K562 (cell line): ENCODE results near the gene MYH11. TPM values are rescaled to one million over a fixed set of nuclear protein-coding genes. Genes with fewer than 3 reads are reported as not detected.
"Not testable (repeated sequence)": the region's sequence is repeated elsewhere in the genome, so short reads cannot be mapped to it uniquely, and the experiment has no call there.

ENCODE experiments used
- ATAC-seq: fragments of 200-7000 bp; cut with Tn5 transposase; 3 replicates; pipeline ENCODE4 v1.9.1; 2020; ENCODE audit warnings: moderate library complexity
- BruUV-seq: library from RNA; stranded (reverse); fragments of 400-500 nt; replicated peaks from 2 replicates; lab custom pipeline; 2021; lab: Mats Ljungman, UMichigan
- CTCF ChIA-PET: fragments of 300-600 bp; formaldehyde crosslinking; extraction: SDS; loops from one replicate; lab custom pipeline; 2021; ENCODE audit warnings: low intra/inter-chr PET ratio; lab: Yijun Ruan, JAX
- POLR2A ChIA-PET: fragments of 300-600, 350-650 bp; sonication (Branson Sonifier 250); formaldehyde crosslinking; extraction: SDS; loops from one replicate; lab custom pipeline; 2021; ENCODE audit warnings: antibody characterized with exemption, inconsistent platforms; lab: Yijun Ruan, JAX
- DNase-seq, 4 experiments: peaks; one replicate each; pipeline versions ENCODE4 v3.0.0 to v3.0.0-alpha.2; 2011 to 2018; ENCODE audit warnings: low spot score in 3 of 4, mixed read lengths in 3 of 4; ENCODE audit errors: extremely low read depth in 1 of 4
- FAIRE-seq: peaks from 2 replicates; lab custom pipeline; 2011; peaks lifted over from hg19 to GRCh38; lab: Jason Lieb, UNC
- H2AFZ ChIP-seq: 2 replicates; pipeline ENCODE4 v1.6.0; 2011; ENCODE audit warnings: low read depth, low read length, control low read depth, inconsistent platforms
- H3K27ac ChIP-seq: fragments of 200-600 bp; 3 replicates; pipeline ENCODE4 v1.8.0; 2011; ENCODE audit warnings: low read depth, mild to moderate bottlenecking, control low read depth, inconsistent platforms, low read length, moderate library complexity, mixed read lengths; ENCODE audit errors: extremely low read depth
- H3K27me3 ChIP-seq, 2 experiments: fragments of 300-600 bp in 1 of 2; 2 replicates in 1 of 2; 3 replicates in 1 of 2; pipeline versions ENCODE4 v1.6.0 to v1.8.0; 2011; ENCODE audit warnings: inconsistent platforms in 2 of 2, low read length in 2 of 2, mild to moderate bottlenecking in 1 of 2, mixed read lengths in 1 of 2, moderate library complexity in 1 of 2; ENCODE audit not compliant: control insufficient read depth in 2 of 2, insufficient read depth in 2 of 2
- H3K36me3 ChIP-seq: fragments of 300-600 bp; 3 replicates; pipeline ENCODE4 v1.8.0; 2011; ENCODE audit warnings: mild to moderate bottlenecking, low read length, inconsistent platforms; ENCODE audit not compliant: control insufficient read depth, insufficient read depth
- H3K4me1 ChIP-seq, 2 experiments: fragments of 200-600 bp in 1 of 2; replicated peaks in 1 of 2; 2 replicates in 1 of 2; 3 replicates in 1 of 2; pipeline versions ENCODE4 v1.5.1 to v1.8.0; 2011; ENCODE audit warnings: inconsistent platforms in 2 of 2, low read length in 2 of 2, mild to moderate bottlenecking in 1 of 2, mixed read lengths in 1 of 2, moderate library complexity in 1 of 2; ENCODE audit not compliant: control insufficient read depth in 2 of 2, insufficient read depth in 2 of 2
- H3K4me2 ChIP-seq: 2 replicates; pipeline ENCODE4 v1.6.1; 2011; ENCODE audit warnings: low read length, control low read depth, inconsistent platforms, mixed read lengths; ENCODE audit not compliant: insufficient read depth
- H3K4me3 ChIP-seq: fragments of 200-600 bp; sonication (generic), shearing (Covaris generic); 2 replicates; pipeline ENCODE4 v1.5.1; 2016; ENCODE audit warnings: control low read depth, inconsistent platforms
- H3K79me2 ChIP-seq: fragments of 200-600 bp; 3 replicates; pipeline ENCODE4 v1.8.0; 2011; ENCODE audit warnings: low read length, inconsistent platforms; ENCODE audit not compliant: control insufficient read depth, insufficient read depth
- H3K9ac ChIP-seq, 2 experiments: 2 replicates each; pipeline versions ENCODE4 v1.6.0 to v1.6.1; 2011; ENCODE audit warnings: low read depth in 2 of 2, low read length in 2 of 2, control low read depth in 1 of 2, inconsistent platforms in 1 of 2, mild to moderate bottlenecking in 1 of 2, mixed read lengths in 1 of 2; ENCODE audit not compliant: insufficient read depth in 1 of 2
- H3K9me1 ChIP-seq: one replicate; pipeline ENCODE4 v1.6.0; 2011; ENCODE audit warnings: inconsistent platforms, mild to moderate bottlenecking, low read length, moderate library complexity; ENCODE audit not compliant: control insufficient read depth, insufficient read depth
- H3K9me3 ChIP-seq: replicated peaks from 2 replicates; pipeline ENCODE4 v1.5.1; 2011; ENCODE audit warnings: low read depth, low read length, inconsistent platforms; ENCODE audit not compliant: control insufficient read depth, insufficient read depth
- H4K20me1 ChIP-seq: replicated peaks from 2 replicates; pipeline ENCODE4 v1.6.1; 2011; ENCODE audit warnings: low read length, inconsistent platforms, mixed read lengths; ENCODE audit not compliant: control insufficient read depth, insufficient read depth
- BCL6 ChIP-seq: fragments of 250-450 bp; sonication (Bioruptor Pico); IDR thresholded peaks from 2 replicates; pipeline ENCODE4 v1.4.0; 2020
- EGR1 ChIP-seq: fragments of 450-650 bp; conservative IDR thresholded peaks from 2 replicates; pipeline ENCODE4 v1.6.1; 2017; ENCODE audit warnings: mild to moderate bottlenecking
- EZH2 ChIP-seq: IDR thresholded peaks from 2 replicates; pipeline ENCODE4 v1.6.1; 2012; ENCODE audit warnings: low read depth, mild to moderate bottlenecking, inconsistent platforms, low read length, borderline replicate concordance
- HMBOX1 ChIP-seq: sonication (generic); IDR thresholded peaks from 2 replicates; pipeline ENCODE4 v1.6.1; 2016
- NFIC ChIP-seq: fragments of 450-650 bp; IDR thresholded peaks from 2 replicates; pipeline ENCODE4 v1.6.1; 2017; ENCODE audit warnings: mild to moderate bottlenecking, inconsistent platforms
- NUFIP1 ChIP-seq: fragments of 450-650 bp; IDR thresholded peaks from 2 replicates; pipeline ENCODE4 v1.6.1; 2018; ENCODE audit not compliant: partially characterized antibody
- TFE3 ChIP-seq: fragments of 450-650 bp; formaldehyde crosslinking; IDR thresholded peaks from 2 replicates; pipeline ENCODE4 v1.4.0; 2020; ENCODE audit warnings: mild to moderate bottlenecking, mixed read lengths
- ZNF263 ChIP-seq: sonication (generic); formaldehyde crosslinking; IDR thresholded peaks from 2 replicates; pipeline ENCODE4 v1.8.0; 2022; ENCODE audit warnings: mild to moderate bottlenecking, missing genetic modification reagents, borderline replicate concordance
- ZNF518B ChIP-seq: fragments of 250-450 bp; sonication (Bioruptor Pico); IDR thresholded peaks from 2 replicates; pipeline ENCODE4 v1.5.0; 2021; ENCODE audit warnings: mild to moderate bottlenecking, moderate library complexity
- ZNF644 ChIP-seq: fragments of 200-800 bp; sonication (Bioruptor generic); IDR thresholded peaks from 2 replicates; pipeline ENCODE4 v1.6.1; 2016; ENCODE audit warnings: low read depth, missing genetic modification characterization, missing compliant biosample characterization
- WGBS: fragments of 100-300 bp; shearing (Covaris generic); methylation state at CpG from one replicate; pipeline ENCODE4 v1.1.6; 2016; ENCODE audit warnings: low coverage, mixed read lengths; ENCODE audit not compliant: insufficient coverage; ENCODE audit errors: missing lambda C conversion rate; 5-methylcytosine and 5-hydroxymethylcytosine counted together
- in situ Hi-C: fragments of 300-500 bp; cut with MboI; formaldehyde crosslinking; loops from 4 replicates; pipeline ENCODE4 v1.15.0; 2018; ENCODE audit warnings: inconsistent platforms, mixed read lengths
- intact Hi-C: fragments of 100-400 bp; cut with micrococcal nuclease; formaldehyde crosslinking; loops from 2 replicates; pipeline ENCODE4 v1.14.2; 2022
- polyA plus RNA-seq, 8 experiments: library from polyadenylated mRNA; depleted of rRNA in 4 of 8; stranded (reverse) in 5 of 8; unstranded in 3 of 8; fragments of >200 nt; fragmentation: Nextera tagmentation in 2 of 8; fragmentation: Illumina TruSeq in 1 of 8; extraction: Ambion mirVana in 2 of 8; extraction: Trizol in 1 of 8; gene quantifications; 2 replicates each; pipeline versions ENCODE4 v1.2.1 to v1.2.3, GENCODE V29; 2011 to 2014; ENCODE audit warnings: inconsistent platforms in 1 of 8, missing spikeins in 1 of 8
- total RNA-seq, 7 experiments: library from RNA; depleted of rRNA in 6 of 7; stranded (reverse); fragments of >200 nt in 6 of 7; fragmentation: Illumina TruSeq in 2 of 7; extraction: Trizol in 2 of 7; gene quantifications; 2 replicates each; pipeline versions ENCODE4 v1.2.1 to v1.2.3, GENCODE V29; 2011 to 2021; ENCODE audit warnings: low replicate concordance in 1 of 7

MYH11 gene
- total and polyA plus RNA-seq, 9 of the 15 experiments (the other 6 are each of a cell fraction or from before 2014, with no cell fraction given): 0.05 to 0.47 (median 0.08) TPM; not detected in 5

GRCh38 chr16:15790458-15790857 is 66.4 kb downstream of the MYH11 start:
- ATAC-seq: no peak
- Histone ChIP-seq H3K36me3 (no peaks in the 10 kb centered on the region), H3K4me2 (no peak overlapping the region), H3K9me3 (no peaks in the 10 kb centered on the region), H3K27me3 (peaks cover 0 to 14% of the 10 kb centered on the region in 2 experiments; a peak in 2 of 5 replicates), H3K79me2 (no peaks in the 10 kb centered on the region), H4K20me1 (no peaks in the 10 kb centered on the region), H3K4me3 (no peak overlapping the region), H3K9ac (no peak overlapping the region), H3K27ac (no peak overlapping the region), H2AFZ (no peak overlapping the region), H3K4me1 (no peaks in the 10 kb centered on the region), H3K9me1 (no peaks in the 10 kb centered on the region)
- intact Hi-C loops (no loop called here), in situ Hi-C loops (no loop called here)
- no peak for DNase-seq
- TF ChIP-seq TFE3 (no peak), BCL6 (CRISPR knock-in tag) (no peak), HMBOX1 (no peak), ZNF263 (no peak), NUFIP1 (no peak), EGR1 (no peak), EZH2 (no peak), ZNF518B (CRISPR knock-in tag) (no peak), ZNF644 (no peak), NFIC (no peak)
- FAIRE-seq: no peak
- CTCF ChIA-PET: no interaction called here
- no TSS peak for BruUV-seq
- POLR2A ChIA-PET: interaction anchor here (0.6 kb wide), 1 partner anchor 1225 kb away, joined by 3 read pairs; no protein-coding TSS in a partner anchor
- 0% methylated on average over 4 of the region's 4 CpGs for WGBS

- WGBS: 13% methylated on average over 5 of the region's 5 CpGs
- H3K4me1 ChIP-seq, H3K9ac ChIP-seq, POLR2A ChIA-PET, H3K9me1 ChIP-seq, H3K9me3 ChIP-seq, in situ Hi-C loops, H2AFZ ChIP-seq, H4K20me1 ChIP-seq, CTCF ChIA-PET, ATAC-seq, H3K27ac ChIP-seq, H3K4me2 ChIP-seq, DNase-seq, intact Hi-C loops, H3K79me2 ChIP-seq, H3K36me3 ChIP-seq, FAIRE-seq, BruUV-seq, H3K4me3 ChIP-seq: not testable (repeated sequence)
- peaks cover 0 to 17% of the 10 kb centered on the region in 2 experiments; a peak in 2 of 5 replicates for H3K27me3 ChIP-seq
Measured at GRCh38 chr16:15789816-15790215, 67.0 kb downstream of the MYH11 start.
